OCI-LY7 (cell line): Measurements from ENCODE around the gene SCFD2. TPM values are rescaled to one million over a fixed set of nuclear protein-coding genes. Genes with fewer than 3 reads are reported as not detected.
A peak's percentile ranks its signal among the peaks of the same experiment; 100 is the strongest.

Experiments
- BruUV-seq: library from RNA; stranded (reverse); fragments of 400-500 nt; replicated peaks from 2 replicates; lab custom pipeline; 2021; lab: Mats Ljungman, UMichigan
- CTCF ChIA-PET: fragments of 300-600 bp; sonication (Branson Sonifier 250); formaldehyde crosslinking; loops from one replicate; lab custom pipeline; 2022; ENCODE audit warnings: antibody characterized with exemption; ENCODE audit not compliant: unreplicated experiment; lab: Charles Lee
- POLR2A ChIA-PET: fragments of 300-600 bp; sonication (Branson Sonifier 250); formaldehyde crosslinking; loops from one replicate; lab custom pipeline; 2022; ENCODE audit warnings: antibody characterized with exemption; lab: Charles Lee
- DNase-seq: peaks from one replicate; pipeline ENCODE4 v3.0.0-alpha.2; 2015; ENCODE audit warnings: low spot score
- H2AFZ ChIP-seq: fragments of 200-600 bp; sonication (generic), shearing (Covaris generic); 2 replicates; pipeline ENCODE4 v1.6.1; 2014; ENCODE audit warnings: mild to moderate bottlenecking, antibody characterized with exemption, low read length, moderate library complexity
- H3K27ac ChIP-seq: fragments of 200-600 bp; sonication (generic); 2 replicates; pipeline ENCODE4 v1.5.1; 2014; ENCODE audit warnings: mixed run types, low read depth, mild to moderate bottlenecking, moderate library complexity, low read length, inconsistent platforms; ENCODE audit not compliant: poor library complexity, severe bottlenecking
- H3K36me3 ChIP-seq: fragments of 200-600 bp; sonication (generic); 2 replicates; pipeline ENCODE4 v1.6.1; 2014; ENCODE audit warnings: mild to moderate bottlenecking, antibody characterized with exemption, low read length, moderate library complexity, mixed read lengths; ENCODE audit not compliant: insufficient read depth
- H3K4me1 ChIP-seq: fragments of 200-600 bp; sonication (generic); 2 replicates; pipeline ENCODE4 v1.5.1; 2014; ENCODE audit warnings: mild to moderate bottlenecking, low read length; ENCODE audit not compliant: insufficient read depth, poor library complexity, severe bottlenecking
- H3K4me2 ChIP-seq: fragments of 200-600 bp; sonication (generic); 2 replicates; pipeline ENCODE4 v1.6.1; 2014; ENCODE audit warnings: mild to moderate bottlenecking, low read length
- H3K4me3 ChIP-seq: fragments of 200-600 bp; sonication (generic); 2 replicates; pipeline ENCODE4 v1.5.1; 2014; ENCODE audit warnings: mild to moderate bottlenecking, low read depth, low read length; ENCODE audit not compliant: poor library complexity, severe bottlenecking
- H3K79me2 ChIP-seq: fragments of 200-600 bp; sonication (generic); 2 replicates; pipeline ENCODE4 v1.6.1; 2016; ENCODE audit warnings: low read depth, mild to moderate bottlenecking, low read length, moderate library complexity, mixed read lengths; ENCODE audit not compliant: insufficient read depth
- H3K9me2 ChIP-seq: fragments of 200-600 bp; sonication (generic); 2 replicates; pipeline ENCODE4 v1.6.1; 2016; ENCODE audit warnings: mild to moderate bottlenecking, low read length, mixed read lengths; ENCODE audit not compliant: insufficient read depth
- H3K9me3 ChIP-seq: fragments of 200-600 bp; sonication (generic); 2 replicates; pipeline ENCODE4 v1.6.1; 2014; ENCODE audit warnings: mild to moderate bottlenecking, mixed run types, low read length, mixed read lengths
- H4K20me1 ChIP-seq: fragments of 200-600 bp; sonication (generic); 2 replicates; pipeline ENCODE4 v1.6.1; 2014; ENCODE audit warnings: mild to moderate bottlenecking, antibody characterized with exemption, low read length, moderate library complexity, mixed read lengths; ENCODE audit not compliant: insufficient read depth
- CTCF ChIP-seq: fragments of 200-600 bp; sonication (generic); conservative IDR thresholded peaks from 2 replicates; pipeline ENCODE4 v1.5.1; 2014; ENCODE audit warnings: mild to moderate bottlenecking, antibody characterized with exemption, low read length, moderate library complexity, mixed read lengths
- EZH2phosphoT487 ChIP-seq: fragments of 200-600 bp; sonication (generic); IDR thresholded peaks from 2 replicates; pipeline ENCODE4 v1.6.1; 2018; ENCODE audit warnings: low read depth, borderline replicate concordance, mild to moderate bottlenecking, mixed run types, antibody characterized with exemption, low read length, moderate library complexity, mixed read lengths
- intact Hi-C: fragments of 100-400 bp; cut with micrococcal nuclease; formaldehyde crosslinking; loops from one replicate; pipeline ENCODE4 v1.10.0; 2022; ENCODE audit not compliant: unreplicated experiment
- total RNA-seq, 2 experiments: library from RNA; depleted of rRNA in 1 of 2; stranded (reverse); fragments of >200 nt in 1 of 2; shearing (Covaris generic) in 1 of 2; gene quantifications; 2 replicates each; pipeline ENCODE4 v1.2.3, GENCODE V29; 2014 to 2022

SCFD2 gene
- total RNA-seq, 2 experiments from 2014 or later: 27.2 to 52.0 TPM

- peaks cover 39% of the 10 kb centered on the region for H3K36me3 ChIP-seq
- no TSS peak for BruUV-seq
- H3K4me2 ChIP-seq: peak overlapping the region; percentile 93
- no peaks in the 10 kb centered on the region for H3K9me2 ChIP-seq
- ChIA-PET CTCF (no interaction called here), POLR2A (interaction anchor here (0.6 to 1.9 kb wide), 4 partner anchors 9 to 13 kb away, joined by 3 to 6 read pairs (median 4); partner anchors contain the start of gene SCFD2)
- DNase-seq: no peak
- H3K79me2 ChIP-seq: peaks cover 55% of the 10 kb centered on the region
- peaks cover 24% of the 10 kb centered on the region for H3K4me1 ChIP-seq
- intact Hi-C loops: no loop called here
- H3K27ac ChIP-seq: peak overlapping the region; percentile 61
- peak overlapping the region; percentile 99 for H2AFZ ChIP-seq
- H4K20me1 ChIP-seq: peaks cover 21% of the 10 kb centered on the region
- H3K9me3 ChIP-seq: no peaks in the 10 kb centered on the region
- no peak for TF ChIP-seq CTCF
- no peak for TF ChIP-seq EZH2phosphoT487
- H3K4me3 ChIP-seq: peak overlapping the region; percentile 98
Observed at GRCh38 chr4:53378171-53378482, 12.3 kb upstream of the SCFD2 start.

GRCh38 chr4:53377319-53378170 is 11.7 kb upstream of the SCFD2 start, which contains the start of gene FIP1L1:
TSS of gene FIP1L1 (plus strand) at chr4:53377641. CDS start at chr4:53377839, 198 bp downstream.
- DNase-seq: peak; percentile 97
- no peaks in the 10 kb centered on the region for H3K9me2 ChIP-seq
- CTCF ChIA-PET: no interaction called here
- H3K27ac ChIP-seq: peak within 1 kb of the TSS; percentile 61
- POLR2A ChIA-PET: interaction anchor here (0.6 to 1.9 kb wide), 4 partner anchors 10 to 14 kb away, joined by 3 to 6 read pairs (median 4); partner anchors contain the start of gene SCFD2
- H3K4me3 ChIP-seq: peak within 1 kb of the TSS; percentile 98
- H3K4me1 ChIP-seq: peaks cover 24% of the 10 kb centered on the region
- TF ChIP-seq CTCF: no peak
- TF ChIP-seq EZH2phosphoT487: no peak
- no peaks in the 10 kb centered on the region for H3K9me3 ChIP-seq
- H3K79me2 ChIP-seq: peaks cover 50% of the 10 kb centered on the region
- H3K4me2 ChIP-seq: peak within 1 kb of the TSS; percentile 93
- intact Hi-C loops: loop anchor here (1.0 kb wide), 1 partner anchor 11 kb away; the partner anchor contains the start of gene SCFD2
- TSS peak; percentile 64 for BruUV-seq
- H2AFZ ChIP-seq: peak within 1 kb of the TSS; percentile 99
- H4K20me1 ChIP-seq: peaks cover 21% of the 10 kb centered on the region
- H3K36me3 ChIP-seq: peaks cover 33% of the 10 kb centered on the region
